GM21825 (cell line): Measurements from ENCODE around the gene DACT2.
"Not testable (repeated sequence)": the region's sequence is repeated elsewhere in the genome, so short reads cannot be mapped to it uniquely, and the experiment has no call there.

Experiments used
- ATAC-seq: cut with Tn5 transposase; IDR thresholded peaks from one replicate; pipeline ENCODE4 v1.9.1; 2021; ENCODE audit warnings: mild to moderate bottlenecking, moderate library complexity; ENCODE audit not compliant: unreplicated experiment

The DACT2 gene

GRCh38 chr6:168305096-168305749 lies 14.4 kb downstream of the DACT2 start:
- no peak for ATAC-seq

DNA sequence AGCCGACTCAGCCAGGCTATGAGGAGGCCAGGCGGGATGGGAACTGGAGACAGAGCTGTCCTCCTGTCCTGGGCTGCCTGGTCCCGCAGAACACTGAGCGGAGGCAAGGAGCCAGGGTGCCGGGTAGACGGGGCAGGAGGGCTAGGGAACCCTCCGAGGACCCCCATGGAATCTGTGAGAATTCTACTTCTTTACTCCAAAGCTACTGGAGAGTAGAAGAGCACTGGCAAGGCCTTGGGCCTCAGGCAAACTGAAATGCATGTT lies 14.9 kb downstream of the DACT2 start:
- no peak for ATAC-seq

GRCh38 chr6:168303982-168304751 lies 15.4 kb downstream of the DACT2 start:
- no peak for ATAC-seq

GRCh38 chr6:168302534-168302933 lies 17.0 kb downstream of the DACT2 start:
- ATAC-seq, result no peak

- no peak for ATAC-seq
These were observed 17.8 kb downstream of the DACT2 start for GRCh38 chr6:168301648-168302398.

- ATAC-seq, result no peak
These were observed 18.5 kb downstream of the DACT2 start for GRCh38 chr6:168300975-168301647.

DNA sequence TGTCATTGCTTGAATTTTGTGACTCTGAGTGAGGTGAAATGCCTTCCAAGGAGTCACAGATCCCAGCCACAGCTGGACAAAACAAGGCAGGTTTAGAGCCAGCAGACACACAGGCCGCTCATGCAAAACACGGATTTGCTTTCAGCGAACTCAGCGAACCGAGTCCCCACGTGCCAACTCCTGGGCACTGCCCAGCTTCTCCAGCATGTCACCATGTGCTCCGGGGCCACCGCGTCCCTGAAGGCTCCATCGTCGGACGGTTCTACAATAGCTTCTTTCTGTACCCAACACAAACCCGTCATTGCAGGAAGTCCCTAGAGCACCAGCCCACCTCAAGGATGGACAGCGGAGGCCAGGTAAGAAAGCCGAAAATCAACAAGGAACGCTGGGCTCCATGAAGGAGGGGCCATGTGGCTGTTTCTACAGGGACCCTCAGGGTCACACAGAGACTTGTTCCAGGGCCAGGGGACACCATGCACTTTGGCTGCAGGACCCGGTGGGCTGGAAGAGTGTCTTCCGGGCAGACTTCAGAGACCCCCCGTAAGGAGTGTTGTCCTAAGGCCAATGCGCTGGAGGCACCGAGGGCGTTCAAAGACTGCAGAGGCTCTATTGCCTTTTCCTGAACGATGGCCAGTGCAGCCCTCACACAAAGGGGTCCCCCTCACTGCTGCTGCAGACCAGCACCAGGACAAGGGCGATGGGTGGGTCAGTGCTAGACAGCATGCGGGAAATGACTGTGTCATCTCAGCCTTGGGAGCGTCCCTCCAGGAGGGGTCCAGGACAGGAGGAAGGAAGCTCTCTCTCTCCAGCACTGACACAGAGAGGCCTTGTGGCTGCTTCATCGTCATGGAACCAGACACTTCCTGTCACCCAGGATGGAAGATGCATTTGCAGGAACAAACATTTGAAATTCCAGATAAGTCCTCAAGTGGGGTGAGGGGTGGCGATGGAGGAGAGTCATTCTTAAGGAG lies 19.8 kb downstream of the DACT2 start:
- ATAC-seq, result no peak

DNA sequence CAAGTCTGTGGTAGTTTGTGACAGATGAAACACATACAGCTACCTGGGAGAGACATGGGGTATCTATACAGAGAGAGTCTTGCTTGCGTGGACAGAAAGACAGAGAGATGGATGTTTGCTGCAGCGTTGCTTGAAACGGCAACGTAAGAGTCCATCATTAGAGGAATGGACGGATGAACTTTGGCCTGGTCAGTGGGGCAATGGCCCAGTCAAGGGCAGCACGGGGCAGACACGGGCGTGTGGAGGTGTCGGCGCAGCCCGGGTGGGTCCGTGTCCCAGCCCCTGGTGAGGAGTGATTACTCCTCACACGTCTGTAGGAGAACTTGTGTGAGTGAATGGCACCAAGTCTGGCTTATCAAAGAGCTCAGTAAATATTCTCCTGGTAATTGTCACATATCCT lies 21.9 kb downstream of the DACT2 start:
- no peak for ATAC-seq

- no peak for ATAC-seq
These were observed 24.7 kb downstream of the DACT2 start for GRCh38 chr6:168294901-168295300.

DNA sequence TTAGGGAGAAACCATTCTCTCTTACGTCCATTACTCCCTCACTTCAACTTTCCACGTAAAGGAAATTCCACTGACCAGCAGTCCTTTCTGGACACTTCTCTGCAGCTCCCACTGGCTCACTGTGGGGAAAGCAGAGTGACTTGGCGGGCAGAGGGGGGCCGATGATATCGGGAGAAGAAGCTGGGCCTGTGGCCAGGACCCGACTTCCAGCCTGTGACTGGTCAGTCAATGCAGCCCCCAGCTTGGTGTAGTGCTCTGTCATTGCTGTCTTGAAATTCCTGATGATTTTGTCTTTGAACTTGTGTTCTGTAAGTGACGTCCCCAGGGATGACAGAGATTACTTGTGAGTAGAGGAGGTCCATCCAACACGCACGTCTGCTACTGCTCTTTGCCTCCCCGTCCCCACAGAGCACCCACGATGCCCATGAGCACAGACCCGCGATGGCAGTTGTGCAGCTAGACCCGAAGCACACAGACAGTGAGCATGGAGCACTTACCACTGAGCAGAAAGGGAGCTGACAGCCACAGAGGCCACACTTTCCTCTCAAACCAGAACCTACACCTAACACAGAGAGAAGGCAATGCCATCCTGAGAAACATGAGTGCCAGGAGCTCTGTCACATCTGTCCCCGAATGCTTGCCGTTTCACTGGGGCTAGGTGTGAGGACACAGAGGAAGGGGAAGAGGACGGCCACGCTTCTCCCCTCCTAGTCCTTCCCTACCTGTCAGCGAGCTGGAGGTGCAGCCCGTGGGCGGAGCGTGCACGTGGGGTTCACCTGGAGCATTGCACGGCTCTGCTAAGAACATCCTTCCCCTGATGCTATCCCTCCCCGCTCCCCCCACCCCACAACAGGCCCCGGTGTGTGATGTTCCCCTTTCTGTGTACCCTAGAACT lies 25.7 kb downstream of the DACT2 start:
- no peak for ATAC-seq

- no peak for ATAC-seq
These were observed 26.8 kb downstream of the DACT2 start for GRCh38 chr6:168292826-168293225.

DNA sequence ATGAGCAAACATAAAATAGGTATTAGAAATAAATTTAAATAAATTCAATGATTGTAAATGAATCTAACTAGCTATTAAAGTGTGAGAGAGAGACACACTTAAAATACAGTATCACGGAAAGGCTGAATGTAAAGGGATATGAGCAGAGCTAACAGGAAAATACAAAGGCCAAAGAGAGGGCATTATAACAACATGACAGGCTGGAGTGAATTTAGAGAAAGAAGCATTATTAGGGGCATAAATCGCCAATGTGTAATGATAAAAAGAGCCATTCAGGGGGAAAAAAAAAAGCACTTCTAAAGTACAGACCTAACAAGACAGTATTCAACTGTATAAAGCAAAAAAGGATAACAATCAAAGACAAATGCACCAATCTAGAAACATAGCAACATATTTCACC lies 28.1 kb downstream of the DACT2 start:
- no peak for ATAC-seq

- no peak for ATAC-seq
These were observed 29.5 kb downstream of the DACT2 start for GRCh38 chr6:168290095-168290494.

DNA sequence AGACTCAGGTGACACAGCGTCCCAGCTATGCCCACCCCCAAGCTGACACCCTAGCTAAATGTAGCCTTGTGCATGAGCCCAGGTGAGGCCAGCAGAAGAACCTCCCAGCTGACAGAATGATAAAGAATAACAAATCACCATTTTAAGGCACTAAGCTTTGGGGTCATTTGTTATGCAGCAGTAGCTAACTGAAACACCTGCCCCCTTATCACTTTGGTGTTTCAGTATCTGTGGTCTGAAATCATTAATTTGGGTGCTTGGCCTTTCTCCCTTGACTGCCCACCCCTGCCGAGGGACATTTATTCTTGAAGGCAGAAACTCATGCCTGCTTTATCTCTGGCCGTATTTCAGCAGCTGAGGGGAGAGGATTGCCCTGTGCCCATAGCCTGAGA lies 30.0 kb downstream of the DACT2 start:
- ATAC-seq, result no peak

DNA sequence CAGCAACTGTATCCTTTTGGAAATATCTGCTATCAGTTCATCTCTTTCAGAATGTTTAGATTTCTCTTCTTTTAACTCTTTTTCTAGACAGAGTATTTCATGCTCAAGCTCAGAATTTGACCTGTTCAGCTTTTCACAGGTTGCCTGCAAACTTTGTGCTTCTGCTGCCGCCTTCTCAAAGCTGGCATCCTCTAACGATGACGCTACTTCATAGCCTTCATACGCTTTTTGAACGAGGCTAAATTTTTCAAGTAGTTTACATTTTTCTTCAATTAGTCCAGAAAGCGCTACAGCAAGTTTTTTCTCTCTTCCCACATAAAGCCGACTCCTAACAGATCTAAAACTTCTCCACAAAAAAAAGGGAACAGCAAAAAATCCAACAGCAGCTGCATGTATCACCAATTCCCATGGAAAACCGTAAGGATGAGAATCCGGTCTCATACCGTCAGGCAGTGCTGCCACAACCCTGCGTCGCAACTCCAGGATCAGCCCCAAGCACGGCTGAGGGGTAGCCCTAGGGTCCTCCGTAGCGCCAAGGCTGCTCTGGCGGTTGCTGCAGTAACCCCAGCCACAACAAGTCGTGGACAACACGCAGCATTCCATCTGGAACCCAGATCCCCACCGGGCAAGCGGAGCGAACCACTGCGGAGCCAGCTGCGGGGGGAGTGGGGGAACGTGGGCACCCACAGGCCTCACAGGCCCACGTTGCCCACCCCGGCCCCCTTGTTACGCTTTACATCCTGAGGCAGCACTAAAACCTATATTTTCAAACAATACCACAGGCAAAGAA lies 30.6 kb downstream of the DACT2 start:
- ATAC-seq, result no peak

- not testable (repeated sequence) for ATAC-seq
These were observed 32.1 kb downstream of the DACT2 start for GRCh38 chr6:168287460-168287859.

- not testable (repeated sequence) for ATAC-seq
These were observed 32.7 kb downstream of the DACT2 start for GRCh38 chr6:168286771-168287446.

- no peak for ATAC-seq
These were observed 33.5 kb downstream of the DACT2 start for GRCh38 chr6:168286116-168286515.
